ENCODE data around the gene CDC42BPA. TPM values are rescaled to one million over a fixed set of nuclear protein-coding genes. Genes with fewer than 3 reads are reported as not detected.

The CDC42BPA gene
- polyA plus RNA-seq, 1 of the 3 experiments (the other 2 are of a cell fraction): 6.8 TPM

DNA sequence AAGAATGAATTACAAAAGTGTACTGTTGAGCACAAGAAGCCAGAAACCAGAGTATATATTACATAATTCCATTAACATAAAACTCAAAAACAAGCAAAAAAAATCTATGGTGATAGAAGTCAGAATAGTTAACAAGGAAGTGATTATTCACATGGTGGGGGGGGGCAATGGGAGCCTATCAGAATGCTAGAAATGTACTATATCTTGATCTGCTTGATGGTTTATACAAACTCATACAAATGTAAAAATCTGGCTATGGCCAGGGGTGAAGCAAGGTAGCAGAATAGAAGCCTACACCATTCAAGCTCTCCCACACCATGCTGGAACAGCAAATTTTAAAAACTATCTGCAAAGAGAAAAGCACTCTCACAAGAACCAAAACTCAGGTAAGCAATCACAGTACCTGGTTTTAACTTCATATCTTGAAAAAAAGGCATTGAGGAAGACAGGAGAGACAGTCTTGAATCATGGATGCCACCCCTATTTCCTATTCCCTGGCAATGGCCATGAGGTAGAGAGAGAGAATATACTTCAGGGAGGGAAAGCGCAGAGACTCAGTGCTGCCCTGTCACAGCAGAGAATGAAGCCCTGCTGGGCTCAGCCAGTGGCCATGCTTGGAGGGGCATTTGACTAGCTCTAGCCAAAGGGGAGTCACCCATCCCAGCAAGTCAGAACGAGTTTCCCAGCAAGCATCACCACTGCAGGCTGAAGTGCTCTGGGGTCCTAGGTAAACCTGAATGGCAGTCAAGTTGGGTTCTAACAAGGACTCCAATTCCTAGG, 73.8 kb downstream of the CDC42BPA start:
- no peak overlapping the region for H2AFZ ChIP-seq (ENCODE audit: low read depth)
- 100% methylated on average over 1 of the region's 2 CpGs for WGBS (ENCODE audit: low lambda C conversion rate)
- H3K9me2 ChIP-seq: no peaks in the 10 kb centered on the region
- no peaks in the 10 kb centered on the region; a peak in 1 of 4 replicates for H3K4me1 ChIP-seq (ENCODE audit: control insufficient read depth in 1 of 2, insufficient read depth in 2 of 2, low read depth in 1 of 2, low read length in 1 of 2)
- no peak overlapping the region for H3K9ac ChIP-seq
- H4K20me1 ChIP-seq (ENCODE audit: insufficient read depth): peaks cover 9% of the 10 kb centered on the region; the same call in 1 of the 2 replicates
- peaks cover 0 to 5% of the 10 kb centered on the region in 2 experiments for H3K36me3 ChIP-seq (replicated peaks in 1 of 2; ENCODE audit: control insufficient read depth in 1 of 2, insufficient read depth in 2 of 2, low read length in 1 of 2)
- no peak overlapping the region for H3K27ac ChIP-seq (ENCODE audit: low read depth in 2 of 2, low read length in 1 of 2)
- no peaks in the 10 kb centered on the region for H3K27me3 ChIP-seq (ENCODE audit: insufficient read depth)
- H3K79me2 ChIP-seq (ENCODE audit: insufficient read depth): peaks cover 98% of the 10 kb centered on the region
- TF ChIP-seq, protein P1, sequence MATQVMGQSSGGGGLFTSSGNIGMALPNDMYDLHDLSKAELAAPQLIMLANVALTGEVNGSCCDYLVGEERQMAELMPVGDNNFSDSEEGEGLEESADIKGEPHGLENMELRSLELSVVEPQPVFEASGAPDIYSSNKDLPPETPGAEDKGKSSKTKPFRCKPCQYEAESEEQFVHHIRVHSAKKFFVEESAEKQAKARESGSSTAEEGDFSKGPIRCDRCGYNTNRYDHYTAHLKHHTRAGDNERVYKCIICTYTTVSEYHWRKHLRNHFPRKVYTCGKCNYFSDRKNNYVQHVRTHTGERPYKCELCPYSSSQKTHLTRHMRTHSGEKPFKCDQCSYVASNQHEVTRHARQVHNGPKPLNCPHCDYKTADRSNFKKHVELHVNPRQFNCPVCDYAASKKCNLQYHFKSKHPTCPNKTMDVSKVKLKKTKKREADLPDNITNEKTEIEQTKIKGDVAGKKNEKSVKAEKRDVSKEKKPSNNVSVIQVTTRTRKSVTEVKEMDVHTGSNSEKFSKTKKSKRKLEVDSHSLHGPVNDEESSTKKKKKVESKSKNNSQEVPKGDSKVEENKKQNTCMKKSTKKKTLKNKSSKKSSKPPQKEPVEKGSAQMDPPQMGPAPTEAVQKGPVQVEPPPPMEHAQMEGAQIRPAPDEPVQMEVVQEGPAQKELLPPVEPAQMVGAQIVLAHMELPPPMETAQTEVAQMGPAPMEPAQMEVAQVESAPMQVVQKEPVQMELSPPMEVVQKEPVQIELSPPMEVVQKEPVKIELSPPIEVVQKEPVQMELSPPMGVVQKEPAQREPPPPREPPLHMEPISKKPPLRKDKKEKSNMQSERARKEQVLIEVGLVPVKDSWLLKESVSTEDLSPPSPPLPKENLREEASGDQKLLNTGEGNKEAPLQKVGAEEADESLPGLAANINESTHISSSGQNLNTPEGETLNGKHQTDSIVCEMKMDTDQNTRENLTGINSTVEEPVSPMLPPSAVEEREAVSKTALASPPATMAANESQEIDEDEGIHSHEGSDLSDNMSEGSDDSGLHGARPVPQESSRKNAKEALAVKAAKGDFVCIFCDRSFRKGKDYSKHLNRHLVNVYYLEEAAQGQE (IDR thresholded peaks at IDR 0.05; ENCODE audit: low read depth, low read length): no peak
- no peak for TF ChIP-seq RCOR1 (IDR thresholded peaks at IDR 0.05; ENCODE audit: low read length)
- no peak for TF ChIP-seq GABPA (IDR thresholded peaks at IDR 0.05; ENCODE audit: low read depth)
- no peak for TF ChIP-seq NFIC (IDR thresholded peaks at IDR 0.05; ENCODE audit: borderline replicate concordance)
- no peak for TF ChIP-seq ELF1 (IDR thresholded peaks at IDR 0.05)
- TF ChIP-seq MXI1 (IDR thresholded peaks at IDR 0.05; ENCODE audit: low read depth, low read length): no peak
- no peak for TF ChIP-seq FOXM1 (IDR thresholded peaks at IDR 0.05; ENCODE audit: low read depth)
- TF ChIP-seq TCF12 (IDR thresholded peaks at IDR 0.05): no peak
- TF ChIP-seq, protein P2, sequence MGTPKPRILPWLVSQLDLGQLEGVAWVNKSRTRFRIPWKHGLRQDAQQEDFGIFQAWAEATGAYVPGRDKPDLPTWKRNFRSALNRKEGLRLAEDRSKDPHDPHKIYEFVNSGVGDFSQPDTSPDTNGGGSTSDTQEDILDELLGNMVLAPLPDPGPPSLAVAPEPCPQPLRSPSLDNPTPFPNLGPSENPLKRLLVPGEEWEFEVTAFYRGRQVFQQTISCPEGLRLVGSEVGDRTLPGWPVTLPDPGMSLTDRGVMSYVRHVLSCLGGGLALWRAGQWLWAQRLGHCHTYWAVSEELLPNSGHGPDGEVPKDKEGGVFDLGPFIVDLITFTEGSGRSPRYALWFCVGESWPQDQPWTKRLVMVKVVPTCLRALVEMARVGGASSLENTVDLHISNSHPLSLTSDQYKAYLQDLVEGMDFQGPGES (IDR thresholded peaks at IDR 0.05; ENCODE audit: low read depth, low read length): no peak
- TF ChIP-seq GATA2 (CRISPR knock-in tag; IDR thresholded peaks at IDR 0.05): no peak
- TF ChIP-seq YY1 (IDR thresholded peaks at IDR 0.05; ENCODE audit: low read depth): no peak
- no peak for TF ChIP-seq RXRA (IDR thresholded peaks at IDR 0.05; ENCODE audit: borderline replicate concordance, low read depth)
- TF ChIP-seq SMC3 (IDR thresholded peaks at IDR 0.05; ENCODE audit: low read depth, low read length): no peak
- no peaks in the 10 kb centered on the region for H3F3A ChIP-seq (replicated peaks; ENCODE audit: insufficient read depth)
- no peak for DNase-seq
- no peak overlapping the region for H3K4me2 ChIP-seq
- no peaks in the 10 kb centered on the region for H3K9me3 ChIP-seq
- no peak overlapping the region for H3K4me3 ChIP-seq (ENCODE audit: low read depth in 2 of 2, low read length in 1 of 2)
- CTCF ChIA-PET: interaction anchor here (1.5 kb wide), 1 partner anchor 10 kb away, joined by 3 read pairs; no protein-coding TSS in a partner anchor
- POLR2A ChIA-PET: no interaction called here
